NCI-H146 (cell line): ENCODE results near the gene WNT5A.

Source experiments
- DNase-seq: peaks from one replicate; lab custom pipeline; 2025; lab: John Stamatoyannopoulos, UW

WNT5A gene

DNA sequence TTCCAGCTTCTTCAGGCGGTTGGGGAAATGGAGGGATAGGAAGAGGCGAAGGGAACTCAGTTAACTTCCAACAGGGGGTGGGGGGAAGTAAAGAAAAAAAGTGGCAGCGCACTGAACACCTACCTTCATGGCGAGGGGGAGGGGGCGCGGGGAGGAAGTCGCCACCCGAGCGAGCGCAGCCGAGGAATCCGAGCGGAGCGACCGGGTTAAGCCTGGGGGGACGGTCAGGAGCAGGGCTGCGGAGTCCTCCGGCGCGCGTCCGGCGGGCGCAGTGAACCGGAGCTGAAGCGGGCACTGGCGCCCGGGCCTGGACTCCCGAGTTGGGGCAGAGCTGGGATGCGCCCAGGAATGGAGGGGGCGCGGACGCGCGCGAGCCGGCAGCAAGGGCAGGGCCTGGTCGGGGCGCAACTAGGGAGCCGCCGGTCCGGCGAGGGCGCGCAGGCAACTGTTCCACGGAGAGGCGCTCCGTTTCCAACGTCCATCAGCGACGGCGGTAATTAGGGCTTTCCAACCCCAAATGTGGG is at the start of gene WNT5A:
Gene WNT5A (minus strand): TSS at position 450 of the 524 bp plus-strand sequence. CDS start 321 bp downstream, at position 129.
- DNase-seq = peak; percentile 55

DNA sequence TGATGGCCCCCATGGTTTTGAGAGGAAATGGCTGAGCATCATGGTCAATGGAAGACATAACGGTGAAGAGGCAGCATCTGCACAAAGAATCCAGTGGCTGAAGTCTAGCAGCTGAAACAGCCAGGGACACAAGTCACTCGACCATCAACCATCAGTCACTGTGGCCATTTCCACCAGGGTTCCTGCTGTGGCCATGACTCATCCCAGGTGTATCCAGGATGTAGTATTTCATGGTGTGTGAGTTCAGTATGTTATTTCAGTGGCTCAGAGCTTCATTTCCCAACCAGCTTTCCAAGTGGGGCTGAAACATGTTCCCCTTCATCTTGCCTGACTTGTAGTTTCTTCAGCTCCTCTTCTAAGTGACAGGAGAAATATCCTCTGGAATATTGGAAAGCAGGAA is 47.8 kb upstream of the WNT5A start:
- no peak for DNase-seq

DNA sequence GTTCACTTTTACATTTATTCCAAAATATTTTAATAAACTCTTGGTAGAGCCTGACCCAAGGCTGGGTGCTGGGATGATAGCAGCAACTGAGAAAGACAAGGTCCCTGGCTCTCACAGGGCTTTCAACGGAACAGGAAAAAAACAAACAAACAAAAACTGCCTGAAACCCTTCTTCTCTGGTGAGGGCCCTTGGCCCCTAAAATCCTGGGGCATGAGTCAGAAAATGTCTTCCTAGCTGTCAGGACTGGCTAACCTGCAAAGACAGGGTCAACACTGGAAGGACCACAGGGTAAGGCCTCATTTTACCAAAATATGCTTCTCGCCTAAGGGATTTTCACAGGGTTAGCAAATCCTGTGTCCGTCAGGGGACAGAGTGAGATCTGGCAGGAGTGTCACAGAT is 45.7 kb upstream of the WNT5A start:
- DNase-seq = no peak

DNA sequence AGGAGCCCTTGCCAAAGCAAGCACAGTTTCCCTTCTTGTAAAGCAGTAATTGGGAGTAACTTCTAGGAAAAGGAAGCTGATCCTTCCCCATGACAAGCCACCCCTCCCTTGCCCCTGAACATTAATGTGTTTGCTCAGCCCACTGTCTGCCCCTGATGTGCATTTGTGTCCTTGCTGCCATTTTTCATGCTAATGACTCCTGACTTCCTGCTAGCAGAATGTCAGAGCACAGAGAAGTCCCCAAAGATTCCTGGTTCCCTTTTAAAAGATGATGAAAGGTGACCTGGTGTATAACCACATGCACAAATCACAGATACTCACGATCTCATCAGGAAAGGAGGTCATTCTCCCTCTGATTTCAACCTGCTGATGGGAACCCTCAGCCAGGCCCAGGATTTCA is 44.2 kb upstream of the WNT5A start:
- DNase-seq = peak; percentile 5

DNA sequence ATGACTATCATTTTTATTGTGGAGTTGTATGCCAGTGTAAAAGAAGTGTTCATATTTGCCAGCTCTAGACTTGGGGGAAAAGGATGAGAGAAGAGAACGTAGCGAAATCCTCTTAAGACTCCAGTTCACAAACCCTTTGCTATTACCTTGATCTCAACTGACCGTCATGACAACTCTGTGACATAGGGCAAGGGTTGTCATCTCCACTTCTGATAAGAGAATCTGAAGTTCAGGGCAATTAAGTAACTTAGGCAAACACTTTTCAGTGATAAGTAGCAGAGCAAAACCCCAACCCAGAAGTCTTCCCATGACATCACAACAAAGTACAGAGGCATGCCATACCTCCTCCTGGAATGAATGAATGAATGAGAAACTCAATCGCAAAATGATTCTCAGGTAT is 40.3 kb upstream of the WNT5A start:
- DNase-seq = no peak

DNA sequence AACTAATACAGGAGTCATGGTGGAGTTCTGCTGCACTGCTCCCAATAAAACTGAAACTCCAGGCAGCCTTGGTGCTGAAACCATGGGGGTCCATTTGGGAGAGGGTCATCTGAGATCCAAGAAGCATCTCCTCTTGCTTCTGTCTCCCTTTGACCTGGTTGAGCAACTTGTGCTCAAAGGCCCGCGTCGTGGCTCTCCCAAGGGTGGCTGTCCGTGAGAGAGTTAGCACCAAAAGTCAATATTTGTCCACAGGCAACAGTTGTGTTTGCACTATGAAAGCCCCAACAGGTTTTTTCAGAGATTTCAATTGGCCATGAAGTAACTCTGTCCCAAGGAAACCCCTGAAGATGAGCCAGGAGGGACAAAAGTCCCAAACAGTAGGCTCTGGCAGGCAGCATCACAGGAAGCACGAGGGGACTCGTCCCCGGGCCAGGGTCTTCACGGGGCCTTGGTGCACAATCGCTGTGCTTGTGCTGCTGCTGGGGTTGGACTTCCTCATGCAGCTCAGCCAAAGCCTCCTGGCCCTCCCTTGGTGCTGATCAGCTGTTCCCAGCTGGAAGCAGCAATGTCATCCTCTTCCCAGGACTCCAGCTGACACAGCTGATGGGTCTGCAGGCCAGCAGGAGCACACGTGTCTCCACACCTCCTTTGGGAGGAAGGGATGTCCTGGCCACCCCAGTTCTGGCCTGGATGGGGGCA is 39.4 kb upstream of the WNT5A start:
- peak; percentile 70 for DNase-seq

DNA sequence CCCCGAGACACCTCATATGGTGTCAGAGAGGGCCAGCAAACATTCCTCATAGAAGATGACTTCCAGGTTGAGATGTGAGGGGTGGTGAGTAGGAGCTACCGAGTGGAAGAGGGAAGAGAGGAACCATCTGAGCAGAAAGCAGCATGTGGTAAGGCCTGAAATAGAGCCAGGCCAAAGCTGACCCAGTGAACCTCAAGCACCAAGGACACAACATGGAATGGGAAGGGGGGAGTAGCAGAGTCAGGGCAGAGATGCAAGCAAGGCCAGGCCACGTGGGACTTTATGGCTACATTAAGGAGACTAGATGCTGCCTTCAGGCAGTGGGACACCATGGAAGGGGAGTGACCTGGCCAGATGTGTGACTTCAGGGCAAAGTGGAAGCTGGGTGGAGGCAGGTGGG is 38.3 kb upstream of the WNT5A start:
- no peak for DNase-seq

DNA sequence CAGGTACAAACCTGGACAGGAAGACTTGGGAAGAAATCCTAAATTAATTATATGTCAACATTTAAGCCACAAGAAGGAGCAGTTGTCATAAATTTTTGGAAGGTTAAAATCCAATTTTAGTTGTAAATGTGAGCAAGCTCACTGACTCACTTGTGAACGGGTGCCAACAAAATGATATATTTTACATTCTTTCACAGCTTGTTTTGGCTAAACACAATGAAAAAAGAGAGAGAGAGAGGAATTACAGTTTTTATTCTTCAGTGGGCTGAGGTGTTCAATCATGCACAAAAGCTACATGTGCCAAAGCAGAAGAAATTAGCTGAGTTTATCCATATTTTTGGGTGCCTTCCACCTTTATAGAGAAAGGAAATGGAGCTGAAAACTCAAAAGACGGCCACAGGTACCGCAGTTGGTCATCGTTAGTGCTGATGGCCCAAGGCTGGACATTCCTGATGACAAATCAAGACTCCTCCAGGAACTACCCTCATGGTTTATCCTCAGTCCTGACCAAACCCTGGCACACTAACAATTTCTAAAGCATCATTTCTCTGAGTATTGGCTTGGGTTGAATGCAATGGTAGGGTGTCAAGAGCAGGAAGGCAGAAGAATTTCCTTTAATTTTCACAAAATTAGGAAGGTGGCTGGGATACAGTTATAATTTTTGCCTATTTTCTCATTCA is 37.6 kb upstream of the WNT5A start:
- no peak for DNase-seq

DNA sequence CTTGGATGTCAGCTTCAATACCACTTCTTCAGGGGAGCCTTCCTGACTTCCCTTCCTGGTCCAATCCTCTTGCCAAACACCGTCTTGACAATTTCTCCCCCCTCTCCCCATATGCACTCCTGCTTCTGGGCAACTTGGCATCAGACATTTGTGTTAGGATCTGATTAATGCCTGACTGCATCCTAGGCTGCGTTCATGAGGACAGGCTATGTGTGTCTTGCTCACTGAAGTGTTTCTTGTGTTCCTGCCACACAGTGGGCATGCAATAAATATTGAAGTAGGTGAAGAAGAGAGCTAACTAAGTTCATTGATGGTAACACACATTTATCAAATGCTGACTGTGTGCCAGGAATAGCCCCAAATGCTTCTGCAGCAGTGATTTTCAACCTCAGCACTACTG is 36.4 kb upstream of the WNT5A start:
- no peak for DNase-seq

DNA sequence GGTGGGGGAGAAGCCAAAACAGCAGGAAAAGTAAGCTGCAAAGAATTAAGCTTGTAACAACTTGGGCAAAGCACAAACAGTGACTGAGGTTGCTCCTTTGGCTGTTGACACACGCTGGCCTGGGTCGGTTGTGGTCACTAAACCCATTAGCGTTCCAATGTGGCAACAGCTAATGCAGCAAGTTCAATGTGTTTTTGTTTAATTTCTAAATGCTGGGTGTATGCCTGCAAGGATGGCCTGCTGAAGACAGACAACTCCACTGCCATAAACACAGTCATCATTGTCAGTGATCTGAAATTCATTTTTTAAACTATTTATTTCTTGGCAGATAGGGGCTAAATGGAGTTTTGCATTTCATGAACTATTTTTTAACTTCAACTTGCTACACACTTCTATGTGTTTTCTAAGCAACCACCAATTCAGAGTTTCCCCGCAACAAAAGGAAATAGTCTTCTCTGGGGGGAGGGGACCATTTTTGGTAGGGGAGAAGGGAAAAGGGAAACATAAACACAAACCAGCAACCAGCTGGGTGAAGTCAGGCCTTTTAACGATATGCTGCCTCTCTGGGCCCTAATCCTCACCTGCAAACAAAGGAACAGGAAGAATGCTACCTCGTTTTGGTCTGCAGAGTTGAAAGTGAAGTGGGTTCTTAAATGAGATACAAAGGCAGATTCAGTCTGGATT is 34.8 kb upstream of the WNT5A start:
- DNase-seq = no peak

DNA sequence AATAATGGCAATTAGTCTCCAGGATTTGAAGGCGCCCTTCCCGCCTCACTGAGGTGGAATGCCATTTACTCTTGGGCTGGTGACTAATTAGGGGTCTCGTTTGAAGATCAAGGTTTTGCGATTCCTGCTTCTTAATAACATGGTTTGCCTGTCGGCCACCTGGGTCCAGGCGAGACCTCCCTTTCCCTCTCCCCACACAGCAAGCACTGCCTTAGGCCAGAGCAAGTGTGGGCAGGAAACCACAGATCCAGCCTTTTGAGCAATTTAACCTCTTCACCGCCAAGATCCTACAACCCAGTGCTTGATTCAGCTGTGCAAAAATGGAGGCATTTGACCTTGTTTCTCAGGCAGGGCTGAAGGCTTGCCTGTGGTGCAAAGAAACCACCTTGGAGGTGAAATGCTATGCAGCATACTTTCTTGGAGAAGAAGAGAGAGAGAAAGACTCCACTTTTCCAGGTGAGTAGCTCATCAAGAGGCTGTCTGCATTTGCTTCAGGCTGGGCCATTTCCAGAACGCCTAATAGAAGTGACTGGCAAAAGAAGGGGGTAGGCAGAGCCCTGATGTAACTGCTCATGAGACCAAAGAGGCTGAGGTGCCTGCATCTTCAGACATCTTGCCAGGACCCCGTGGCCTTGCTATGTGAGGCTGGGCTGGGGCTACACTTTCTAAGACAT is 34.1 kb upstream of the WNT5A start:
- no peak for DNase-seq

DNA sequence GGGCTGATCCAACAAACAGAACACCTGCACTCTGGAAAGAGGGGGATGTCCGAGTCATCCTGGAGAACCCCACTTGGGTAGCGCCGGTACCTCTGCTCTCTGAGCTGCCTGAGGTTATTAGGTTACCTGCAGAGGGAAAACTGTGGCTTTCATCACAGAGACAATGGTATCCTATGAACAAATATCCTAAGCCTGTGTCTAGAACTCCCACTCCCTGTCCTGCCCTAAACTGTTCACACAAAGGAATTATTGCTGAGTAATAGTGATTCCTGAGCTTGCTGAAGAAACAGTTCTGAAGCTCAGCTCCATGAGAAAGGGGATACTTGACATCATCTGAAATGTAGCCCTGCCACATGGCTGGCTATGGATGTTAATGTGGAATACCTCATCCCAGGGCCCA is 31.9 kb upstream of the WNT5A start:
- no peak for DNase-seq

DNA sequence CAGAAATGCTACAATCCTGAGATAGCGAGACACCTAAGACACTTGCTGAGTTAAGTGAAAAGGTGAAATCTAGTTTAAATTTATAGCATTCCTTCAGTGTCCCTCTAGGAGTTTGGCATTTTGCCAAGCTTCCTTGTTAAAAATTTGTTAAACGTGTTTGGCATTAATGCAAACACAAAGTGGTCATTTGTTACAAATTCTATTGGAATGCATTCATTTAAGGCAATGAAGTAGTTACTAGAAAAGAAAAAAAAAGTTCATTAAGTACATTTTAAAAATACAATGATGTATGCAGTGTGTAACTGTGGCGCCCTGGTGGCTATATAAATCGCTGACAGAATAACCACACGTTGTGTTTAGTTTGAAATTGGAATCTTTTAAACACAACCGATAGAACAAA is 31.3 kb upstream of the WNT5A start:
- DNase-seq = no peak

DNA sequence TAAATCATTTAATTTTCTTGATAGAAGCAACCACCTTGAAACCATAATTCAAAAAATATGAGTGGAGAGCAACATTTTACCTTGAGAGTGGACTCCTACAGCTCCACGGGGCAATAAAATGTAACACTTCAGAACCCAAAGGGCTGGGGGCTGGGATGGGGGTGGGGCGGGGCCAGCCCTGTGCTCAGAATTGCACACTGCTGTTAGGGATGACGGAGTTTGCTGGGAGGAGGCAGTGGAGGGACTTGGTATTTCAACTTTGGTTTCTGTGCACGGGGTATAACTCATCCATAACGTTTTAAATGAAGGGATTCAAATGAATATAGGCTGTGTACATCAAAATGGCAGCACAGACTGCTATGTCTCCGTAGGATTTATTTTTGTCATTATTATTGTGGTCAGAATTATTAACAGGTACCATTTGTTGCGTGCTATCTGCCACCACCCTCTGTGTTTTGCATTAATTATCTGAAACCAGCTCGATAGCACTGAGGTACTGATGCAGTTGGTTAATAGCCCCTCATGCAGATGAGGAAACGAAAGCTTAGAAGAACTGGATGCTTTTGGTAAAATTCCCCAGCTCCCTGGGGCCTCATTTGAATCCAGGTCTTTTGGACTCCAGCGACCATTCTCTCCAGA is 29.4 kb upstream of the WNT5A start:
- no peak for DNase-seq

DNA sequence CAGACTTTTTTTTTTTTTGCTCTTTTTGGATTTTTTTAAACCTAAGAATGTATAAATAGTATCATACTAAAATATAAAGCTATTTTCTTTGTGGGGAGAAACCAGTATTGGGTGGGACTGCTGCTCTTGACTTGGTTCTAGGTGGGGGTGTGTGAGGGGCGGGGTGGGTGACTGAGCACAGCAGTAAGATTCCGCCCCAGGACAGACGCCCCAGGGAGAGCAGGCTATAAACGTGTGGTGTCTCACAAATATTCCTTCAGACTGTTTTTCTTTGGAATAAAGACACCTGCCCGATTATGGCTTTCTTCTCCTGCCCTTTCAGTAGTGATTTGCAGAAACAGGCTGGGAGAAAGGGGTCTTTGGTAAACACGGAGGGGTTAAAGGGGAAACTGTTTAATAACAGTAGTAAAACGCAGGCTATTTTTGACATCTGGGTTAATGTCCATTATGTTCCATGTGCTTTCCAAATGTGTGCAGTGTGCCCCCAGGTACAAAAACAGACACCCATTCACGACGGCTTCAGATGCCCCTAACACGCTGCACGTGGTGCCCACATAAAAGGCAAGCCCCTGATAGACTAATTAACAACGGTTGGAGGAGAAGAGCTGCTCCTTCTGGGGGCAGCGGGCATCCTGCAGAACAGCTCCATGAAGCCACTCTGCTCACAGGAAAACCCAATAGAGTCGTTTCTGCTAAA is 28.6 kb upstream of the WNT5A start:
- no peak for DNase-seq

DNA sequence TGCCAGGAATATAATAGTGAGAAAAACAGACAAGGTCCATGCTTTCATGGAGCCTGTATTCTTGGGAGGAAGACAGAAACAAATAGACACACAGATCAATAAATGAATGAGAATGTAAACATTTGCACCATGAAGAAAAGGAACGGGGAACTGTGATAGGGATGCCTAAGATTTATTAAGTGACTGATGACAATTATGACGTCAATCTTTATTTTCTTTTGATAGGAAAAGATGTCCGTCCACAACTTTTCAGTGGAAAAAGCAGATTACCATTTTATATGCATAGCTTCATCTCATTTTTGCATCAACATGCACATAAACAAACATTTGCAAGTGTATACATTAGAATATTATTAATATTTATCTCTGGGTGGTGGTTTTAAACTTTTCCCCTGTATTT is 27.9 kb upstream of the WNT5A start:
- no peak for DNase-seq

DNA sequence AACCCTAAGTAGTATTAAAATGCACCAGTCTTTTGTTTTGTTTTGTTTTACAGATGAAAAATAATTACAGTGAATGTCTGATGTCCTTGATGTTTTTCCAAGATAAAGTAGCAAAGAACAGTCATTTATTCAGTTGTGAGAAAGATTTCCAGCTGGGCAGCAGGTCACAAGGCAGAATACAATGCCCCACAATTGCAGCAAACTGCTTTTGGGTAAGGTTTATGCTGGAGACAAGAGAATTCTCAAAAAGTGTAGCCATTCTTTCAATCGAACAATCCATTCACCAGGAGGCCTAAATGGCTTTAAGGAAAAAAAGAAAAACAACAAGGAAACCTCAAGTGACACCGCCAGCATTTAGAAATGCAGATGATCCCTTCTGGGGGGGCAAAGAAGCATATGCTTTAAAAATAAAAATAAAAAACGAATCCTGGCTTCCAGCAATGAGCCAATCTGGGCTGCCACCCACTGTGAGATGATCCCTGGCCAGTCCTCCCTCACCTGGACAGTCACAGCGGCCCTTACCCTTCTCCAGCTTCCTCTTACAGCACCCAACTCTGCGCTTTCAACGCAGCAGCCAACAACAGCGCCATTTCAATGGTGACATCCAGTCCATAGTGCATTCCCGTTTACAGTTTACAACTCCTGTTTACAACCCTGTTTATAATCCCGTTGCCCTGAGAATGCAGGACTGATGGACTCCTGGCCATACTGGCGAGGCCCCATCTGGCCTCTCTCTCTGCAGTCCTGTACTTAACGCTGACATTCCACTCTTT is 25.7 kb upstream of the WNT5A start:
- no peak for DNase-seq

DNA sequence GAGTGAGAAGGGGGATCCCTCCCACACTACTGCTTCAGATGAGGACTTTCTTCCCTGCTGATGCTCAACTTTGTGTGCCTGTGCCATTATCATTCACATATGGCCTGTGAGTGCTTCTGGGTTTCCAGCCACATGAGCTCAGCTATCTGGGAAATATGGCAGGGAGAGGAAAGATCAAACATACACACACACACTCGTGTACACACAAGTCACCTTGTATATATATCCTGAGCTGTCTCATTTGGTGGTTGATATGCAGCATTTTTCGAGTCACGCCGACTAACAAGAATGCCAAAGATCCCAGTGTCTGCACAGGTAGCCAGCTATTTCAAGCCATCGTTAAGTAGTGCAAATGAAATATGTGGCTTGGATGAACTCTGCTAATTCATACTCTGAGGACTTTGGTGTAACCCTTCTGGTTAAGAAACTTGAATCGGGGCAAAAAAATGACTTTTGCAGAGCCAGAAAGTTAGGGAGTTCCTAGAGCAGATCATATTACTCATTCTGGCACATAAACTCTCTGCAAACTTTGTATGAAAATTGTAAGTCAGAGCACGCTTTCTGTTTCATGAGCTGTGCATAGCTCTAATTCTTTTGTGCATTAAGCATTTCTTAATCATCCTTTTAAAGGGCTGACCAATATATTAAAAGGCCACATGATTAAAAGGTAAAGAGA is 24.9 kb upstream of the WNT5A start:
- no peak for DNase-seq

DNA sequence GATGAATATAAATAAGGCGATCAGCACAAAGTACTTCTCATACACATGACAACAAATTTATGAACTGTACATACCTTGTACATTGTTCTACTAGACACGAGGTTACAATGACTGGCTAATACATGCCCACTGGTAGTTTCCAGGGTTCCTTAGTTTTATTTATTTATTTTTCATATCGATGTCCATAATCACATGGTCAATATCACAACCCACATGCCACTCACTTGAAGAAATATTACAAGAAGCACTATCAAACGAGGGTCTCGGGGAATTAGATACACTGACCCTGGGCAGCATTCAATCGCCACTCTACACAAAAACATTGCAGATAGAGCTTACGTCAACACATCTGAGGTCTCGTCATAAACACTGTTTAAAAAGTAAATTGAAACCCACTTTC is 21.2 kb upstream of the WNT5A start:
- DNase-seq = no peak

DNA sequence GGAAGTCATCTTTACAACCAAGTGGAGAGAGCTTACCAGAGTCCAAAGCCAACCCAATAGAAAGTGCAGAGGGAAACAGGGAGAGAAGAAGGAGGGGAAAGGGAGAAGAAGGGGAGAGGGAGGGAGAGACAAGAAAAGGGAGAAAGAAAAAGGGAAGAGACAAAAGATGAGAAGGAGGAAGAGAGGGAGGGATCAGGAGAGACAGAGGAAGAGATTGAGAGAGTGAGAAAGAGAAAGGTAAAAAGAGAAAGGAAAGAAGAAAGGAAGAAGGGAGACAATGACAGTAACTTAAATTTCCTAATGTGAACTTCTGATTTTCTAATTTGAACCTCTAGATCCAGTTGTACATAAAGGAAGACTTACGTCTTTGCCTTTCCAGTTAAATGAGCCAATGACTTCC is 20.7 kb upstream of the WNT5A start:
- DNase-seq = no peak
